Endothelial cell of umbilical vein (primary cell): Measurements from ENCODE around the gene PRKAR1B. TPM values are rescaled to one million over a fixed set of nuclear protein-coding genes. Genes with fewer than 3 reads are reported as not detected.

Experiments used
- BruUV-seq: library from RNA; stranded (reverse); fragments of 400-500 nt; replicated peaks from 2 replicates; lab custom pipeline; 2021; lab: Mats Ljungman, UMichigan
- CTCF ChIA-PET: fragments of 300-600, 350-600 bp; sonication (Branson Sonifier 250); formaldehyde crosslinking; loops from one replicate; lab custom pipeline; 2021; ENCODE audit warnings: antibody characterized with exemption, inconsistent platforms; lab: Charles Lee
- POLR2A ChIA-PET: fragments of 300-600, 350-600 bp; sonication (Branson Sonifier 250); formaldehyde crosslinking; loops from one replicate; lab custom pipeline; 2021; ENCODE audit warnings: antibody characterized with exemption, inconsistent platforms; lab: Charles Lee
- DNase-seq: peaks from one replicate; pipeline ENCODE4 v3.0.0-alpha.2; 2011; ENCODE audit warnings: low read depth, low spot score
- FAIRE-seq: peaks from 2 replicates; lab custom pipeline; 2011; peaks lifted over from hg19 to GRCh38; lab: Jason Lieb, UNC
- H2AFZ ChIP-seq: 2 replicates; pipeline ENCODE4 v1.6.0; 2012; ENCODE audit warnings: low read depth, low read length, control low read depth, inconsistent platforms
- H3K27ac ChIP-seq: 2 replicates; pipeline ENCODE4 v1.5.1; 2011; ENCODE audit warnings: low read depth, mild to moderate bottlenecking, control low read depth, low read length, moderate library complexity; ENCODE audit not compliant: insufficient read depth
- H3K27me3 ChIP-seq, 2 experiments: 2 replicates each; pipeline versions ENCODE4 v1.6.0 to v1.6.1; 2011; ENCODE audit warnings: low read length in 2 of 2, mixed read lengths in 1 of 2; ENCODE audit not compliant: control insufficient read depth in 2 of 2, insufficient read depth in 2 of 2
- H3K36me3 ChIP-seq, 2 experiments: 2 replicates in 1 of 2; 3 replicates in 1 of 2; pipeline ENCODE4 v1.5.1; 2011; ENCODE audit warnings: low read length in 2 of 2, mild to moderate bottlenecking in 1 of 2, moderate library complexity in 1 of 2; ENCODE audit not compliant: control insufficient read depth in 2 of 2, insufficient read depth in 2 of 2; ENCODE audit errors: extremely low read depth in 1 of 2
- H3K4me1 ChIP-seq: 3 replicates; pipeline ENCODE4 v1.5.1; 2011; ENCODE audit warnings: mild to moderate bottlenecking, low read length; ENCODE audit not compliant: control insufficient read depth, insufficient read depth; ENCODE audit errors: extremely low read depth
- H3K4me2 ChIP-seq: 2 replicates; pipeline ENCODE4 v1.6.1; 2011; ENCODE audit warnings: low read length, control low read depth, mixed read lengths; ENCODE audit not compliant: insufficient read depth
- H3K4me3 ChIP-seq, 3 experiments: fragments of 200-600 bp in 1 of 3; sonication (generic), shearing (Covaris generic) in 1 of 3; replicated peaks in 1 of 3; 2 replicates each; pipeline ENCODE4 v1.5.1; 2011 to 2016; ENCODE audit warnings: control low read depth in 3 of 3, low read length in 3 of 3, mild to moderate bottlenecking in 2 of 3, inconsistent platforms in 1 of 3, low read depth in 1 of 3, moderate library complexity in 1 of 3; ENCODE audit not compliant: insufficient read depth in 1 of 3
- H3K79me2 ChIP-seq: 2 replicates; pipeline ENCODE4 v1.6.0; 2012; ENCODE audit warnings: low read length, inconsistent platforms; ENCODE audit not compliant: control insufficient read depth, insufficient read depth
- H3K9ac ChIP-seq: replicated peaks from 2 replicates; pipeline ENCODE3; 2011; ENCODE audit warnings: low read length, control low read depth; ENCODE audit not compliant: insufficient read depth; ENCODE audit errors: extremely low read depth
- H3K9me1 ChIP-seq: replicated peaks from 3 replicates; pipeline ENCODE4 v1.6.0; 2011; ENCODE audit warnings: mild to moderate bottlenecking, low read length; ENCODE audit not compliant: control insufficient read depth, insufficient read depth; ENCODE audit errors: extremely low read depth
- H3K9me3 ChIP-seq: replicated peaks from 2 replicates; pipeline ENCODE4 v1.5.1; 2012; ENCODE audit warnings: low read length, inconsistent platforms; ENCODE audit not compliant: control insufficient read depth, insufficient read depth
- H4K20me1 ChIP-seq: replicated peaks from 2 replicates; pipeline ENCODE3; 2011; ENCODE audit warnings: mild to moderate bottlenecking, low read length; ENCODE audit not compliant: control insufficient read depth, insufficient read depth; ENCODE audit errors: extremely low read depth
- CTCF ChIP-seq, 2 donors: IDR thresholded peaks; 1 replicate in 1 of 2; 2 replicates in 1 of 2; pipeline ENCODE4 v1.5.1; 2011; ENCODE audit warnings: low read length in 2 of 2, mild to moderate bottlenecking in 2 of 2, moderate library complexity in 2 of 2, control low read depth in 1 of 2, inconsistent platforms in 1 of 2, low read depth in 1 of 2; ENCODE audit not compliant: insufficient read depth in 1 of 2; ENCODE audit errors: extremely low read depth in 1 of 2
- EZH2 ChIP-seq: IDR thresholded peaks from 2 replicates; pipeline ENCODE4 v1.6.1; 2012; ENCODE audit warnings: borderline replicate concordance, low read depth, mild to moderate bottlenecking, moderate library complexity, low read length, inconsistent platforms; ENCODE audit not compliant: severe bottlenecking
- GATA2 ChIP-seq: IDR thresholded peaks from 2 replicates; pipeline ENCODE4 v1.7.0; 2011; ENCODE audit warnings: low read depth, mild to moderate bottlenecking, moderate library complexity, mixed read lengths, low read length; ENCODE audit not compliant: insufficient read length, insufficient read depth
- JUN ChIP-seq: IDR thresholded peaks from 2 replicates; pipeline ENCODE4 v1.6.1; 2011; ENCODE audit warnings: borderline replicate concordance, low read depth; ENCODE audit not compliant: insufficient read length, insufficient read depth
- MAX ChIP-seq: IDR thresholded peaks from 2 replicates; pipeline ENCODE4 v1.6.1; 2011; ENCODE audit not compliant: insufficient read depth, insufficient read length
- POLR2A ChIP-seq: IDR thresholded peaks from 2 replicates; pipeline ENCODE4 v1.6.1; 2012; ENCODE audit warnings: low read depth, mild to moderate bottlenecking, control low read depth, low read length
- POLR2AphosphoS5 ChIP-seq: IDR thresholded peaks from 2 replicates; pipeline ENCODE4 v1.6.1; 2012; ENCODE audit warnings: low read depth, mild to moderate bottlenecking, control low read depth, low read length, moderate library complexity; ENCODE audit not compliant: insufficient read depth
- dilution Hi-C: fragments of 300-500 bp; cut with MboI; formaldehyde crosslinking; loops from one replicate; pipeline ENCODE4 v1.15.0; 2019; ENCODE audit warnings: low sequenced_read_pairs; ENCODE audit not compliant: extremely low pct_ligation_motif_present
- intact Hi-C: fragments of 100-400 bp; cut with micrococcal nuclease; formaldehyde crosslinking; loops from one replicate; pipeline ENCODE4 v1.10.0; 2022
- polyA plus RNA-seq, 4 experiments: library from polyadenylated mRNA; depleted of rRNA in 3 of 4; stranded (reverse) in 3 of 4; unstranded in 1 of 4; fragments of >200 nt; gene quantifications; 2 replicates each; pipeline versions ENCODE4 v1.2.1 to v1.2.3, GENCODE V29; 2011 to 2012; ENCODE audit warnings: missing spikeins in 1 of 4
- total RNA-seq: library from RNA; stranded (reverse); gene quantifications from 2 replicates; pipeline ENCODE4 v1.2.3, GENCODE V29; 2021

PRKAR1B gene
- total and polyA plus RNA-seq, 2 donors (not counting 3 experiments of a cell fraction or from before 2014, with no cell fraction given), result 15.4 to 29.2 TPM

- peaks cover 22% of the 10 kb centered on the region for H3K79me2 ChIP-seq
- no peaks in the 10 kb centered on the region for H3K9me1 ChIP-seq
- DNase-seq, result no peak
- no peak overlapping the region for H3K4me2 ChIP-seq
- no peak overlapping the region for H3K4me3 ChIP-seq
- dilution Hi-C loops (no loop called here), intact Hi-C loops (no loop called here)
- no peaks in the 10 kb centered on the region for H3K9me3 ChIP-seq
- H3K27ac ChIP-seq, result no peak overlapping the region
- H3K27me3 ChIP-seq, result no peaks in the 10 kb centered on the region
- no peaks in the 10 kb centered on the region for H3K4me1 ChIP-seq
- no TSS peak for BruUV-seq
- FAIRE-seq, result no peak
- POLR2A ChIA-PET, result no interaction called here
- no peak overlapping the region for H3K9ac ChIP-seq
- TF ChIP-seq CTCF (IDR thresholded peaks at IDR 0.05; ENCODE audit: extremely low read depth in 1 of 2, insufficient read depth in 1 of 2, low read depth in 1 of 2, low read length in 2 of 2) (no peak), EZH2 (no peak), JUN (no peak), GATA2 (no peak), POLR2AphosphoS5 (no peak), POLR2A (no peak), MAX (no peak)
- CTCF ChIA-PET, result no interaction called here
- H3K36me3 ChIP-seq, result peaks cover 3 to 21% of the 10 kb centered on the region in 2 experiments
- no peaks in the 10 kb centered on the region for H4K20me1 ChIP-seq
- no peak overlapping the region for H2AFZ ChIP-seq
Measured at GRCh38 chr7:741850-742249, 14.8 kb upstream of the PRKAR1B start.
